Measurements from ENCODE around the gene CCIN.
"Not testable (repeated sequence)": the region's sequence is repeated elsewhere in the genome, so short reads cannot be mapped to it uniquely, and the experiment has no call there.

Gene CCIN

GRCh38 chr9:36158122-36158521 is 11.1 kb upstream of the CCIN start:
- no peak overlapping the region for H3K4me3 ChIP-seq (replicated peaks; ENCODE audit: low read depth, low read length)
- peak; percentile 87 for DNase-seq (ENCODE audit: low read depth)
- TF ChIP-seq, protein P1, sequence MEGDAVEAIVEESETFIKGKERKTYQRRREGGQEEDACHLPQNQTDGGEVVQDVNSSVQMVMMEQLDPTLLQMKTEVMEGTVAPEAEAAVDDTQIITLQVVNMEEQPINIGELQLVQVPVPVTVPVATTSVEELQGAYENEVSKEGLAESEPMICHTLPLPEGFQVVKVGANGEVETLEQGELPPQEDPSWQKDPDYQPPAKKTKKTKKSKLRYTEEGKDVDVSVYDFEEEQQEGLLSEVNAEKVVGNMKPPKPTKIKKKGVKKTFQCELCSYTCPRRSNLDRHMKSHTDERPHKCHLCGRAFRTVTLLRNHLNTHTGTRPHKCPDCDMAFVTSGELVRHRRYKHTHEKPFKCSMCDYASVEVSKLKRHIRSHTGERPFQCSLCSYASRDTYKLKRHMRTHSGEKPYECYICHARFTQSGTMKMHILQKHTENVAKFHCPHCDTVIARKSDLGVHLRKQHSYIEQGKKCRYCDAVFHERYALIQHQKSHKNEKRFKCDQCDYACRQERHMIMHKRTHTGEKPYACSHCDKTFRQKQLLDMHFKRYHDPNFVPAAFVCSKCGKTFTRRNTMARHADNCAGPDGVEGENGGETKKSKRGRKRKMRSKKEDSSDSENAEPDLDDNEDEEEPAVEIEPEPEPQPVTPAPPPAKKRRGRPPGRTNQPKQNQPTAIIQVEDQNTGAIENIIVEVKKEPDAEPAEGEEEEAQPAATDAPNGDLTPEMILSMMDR (IDR thresholded peaks at IDR 0.05; ENCODE audit: low read length, missing control alignments): no peak

- H3K4me3 ChIP-seq (replicated peaks; ENCODE audit: low read depth, low read length): no peak overlapping the region
- TF ChIP-seq, protein P1 (IDR thresholded peaks at IDR 0.05; ENCODE audit: low read length, missing control alignments): no peak
- DNase-seq (ENCODE audit: low read depth): peak; percentile 54
Measured at GRCh38 chr9:36158917-36159316, 10.3 kb upstream of the CCIN start.

GRCh38 chr9:36159509-36159908 is 9.7 kb upstream of the CCIN start:
- not testable (repeated sequence) for H3K4me3 ChIP-seq (replicated peaks; ENCODE audit: low read depth, low read length); DNase-seq (ENCODE audit: low read depth)

DNA sequence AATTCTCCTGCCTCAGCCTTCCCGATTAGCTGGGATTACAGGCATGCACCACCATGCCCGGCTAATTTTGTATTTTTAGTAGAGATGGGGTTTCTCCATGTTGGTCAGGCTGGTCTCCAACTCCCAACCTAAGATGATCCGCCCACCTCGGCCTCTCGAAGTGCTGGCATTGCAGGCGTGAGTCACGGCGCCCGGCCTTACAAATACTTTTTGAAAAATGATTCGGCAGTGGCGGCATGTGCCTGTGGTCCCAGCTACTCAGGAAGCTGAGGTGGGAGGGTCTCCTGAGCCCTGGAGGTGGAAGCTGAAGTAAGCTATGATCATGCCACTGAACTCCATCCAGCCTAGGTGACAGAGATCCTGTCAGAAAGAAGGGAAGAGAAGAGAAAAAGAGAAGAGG is 9.1 kb upstream of the CCIN start:
- DNase-seq (ENCODE audit: low read depth); H3K4me3 ChIP-seq (replicated peaks; ENCODE audit: low read depth, low read length): not testable (repeated sequence)

- DNase-seq (ENCODE audit: low read depth): no peak
- TF ChIP-seq, protein P1 (IDR thresholded peaks at IDR 0.05; ENCODE audit: low read length, missing control alignments): no peak
- H3K4me3 ChIP-seq (replicated peaks; ENCODE audit: low read depth, low read length): no peak overlapping the region
Measured at GRCh38 chr9:36161187-36161586, 8.0 kb upstream of the CCIN start.

- TF ChIP-seq, protein P1 (IDR thresholded peaks at IDR 0.05; ENCODE audit: low read length, missing control alignments): no peak
- DNase-seq (ENCODE audit: low read depth): no peak
- H3K4me3 ChIP-seq (replicated peaks; ENCODE audit: low read depth, low read length): no peak overlapping the region
Measured at GRCh38 chr9:36162211-36162738, 6.9 kb upstream of the CCIN start.

GRCh38 chr9:36163049-36163785 is 6.0 kb upstream of the CCIN start:
- TF ChIP-seq, protein P1 (IDR thresholded peaks at IDR 0.05; ENCODE audit: low read length, missing control alignments): no peak
- no peak overlapping the region for H3K4me3 ChIP-seq (replicated peaks; ENCODE audit: low read depth, low read length)
- DNase-seq (ENCODE audit: low read depth): peak; percentile 88

DNA sequence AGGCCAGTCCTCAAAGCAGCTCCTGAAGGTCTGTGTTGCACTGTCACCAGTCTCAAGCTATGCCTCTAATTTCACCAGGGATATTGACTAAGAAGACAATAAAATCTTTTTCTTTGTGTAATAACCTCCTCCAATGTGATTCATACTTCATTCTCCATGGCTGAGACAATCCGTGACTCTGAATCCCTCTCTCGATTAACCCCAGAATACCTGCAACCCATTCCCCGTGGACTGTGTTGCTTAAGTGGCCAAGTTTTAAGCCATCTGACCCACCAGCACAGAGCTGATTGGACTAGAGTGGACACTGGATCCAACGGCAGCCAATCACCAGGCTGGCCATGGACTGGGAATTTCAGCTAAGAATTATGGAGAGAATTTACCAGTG is 5.4 kb upstream of the CCIN start:
- TF ChIP-seq, protein P1 (IDR thresholded peaks at IDR 0.05; ENCODE audit: low read length, missing control alignments): no peak
- peak; percentile 63 for DNase-seq (ENCODE audit: low read depth)
- H3K4me3 ChIP-seq (replicated peaks; ENCODE audit: low read depth, low read length): no peak overlapping the region

All from fibroblast of pulmonary artery (primary cell).